GM18519 (cell line): Measurements from ENCODE around the gene C17orf75.
"Not testable (repeated sequence)": the region's sequence is repeated elsewhere in the genome, so short reads cannot be mapped to it uniquely, and the experiment has no call there.

Experiments used
- ATAC-seq: cut with Tn5 transposase; IDR thresholded peaks from one replicate; pipeline ENCODE4 v1.9.1; 2021; ENCODE audit warnings: mild to moderate bottlenecking, moderate library complexity; ENCODE audit not compliant: unreplicated experiment, low FRiP score

C17orf75 gene

DNA sequence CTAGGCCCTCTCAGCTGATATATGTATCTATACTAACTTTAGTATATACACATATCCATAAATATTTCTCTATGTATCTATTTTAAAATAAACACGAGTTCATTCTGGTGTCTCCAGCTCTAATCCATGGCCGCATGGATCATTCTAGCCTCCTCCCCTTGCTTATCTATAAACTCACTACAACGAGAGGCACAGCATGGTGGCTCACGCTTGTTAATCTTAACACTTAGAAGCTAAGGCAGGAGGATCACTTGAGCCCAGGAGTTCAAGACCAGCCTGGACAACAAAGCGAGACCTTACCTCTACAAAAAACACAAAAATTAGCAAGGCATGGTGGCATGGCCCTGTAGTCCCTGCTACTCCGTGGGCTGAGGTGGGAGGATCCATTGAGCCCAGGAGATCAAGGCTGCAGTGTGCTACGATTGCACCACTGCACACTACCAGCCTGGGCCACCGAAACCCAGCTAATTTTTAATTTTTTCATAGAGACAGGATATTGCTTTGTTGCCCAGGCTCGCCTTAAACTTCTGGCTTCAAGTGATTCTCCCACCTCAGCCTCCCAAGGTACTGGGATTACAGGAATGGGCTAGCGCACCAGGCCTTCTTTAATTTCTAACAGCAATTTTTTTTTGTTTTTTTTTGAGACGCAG, 4.1 kb upstream of the C17orf75 start:
- no peak for ATAC-seq

DNA sequence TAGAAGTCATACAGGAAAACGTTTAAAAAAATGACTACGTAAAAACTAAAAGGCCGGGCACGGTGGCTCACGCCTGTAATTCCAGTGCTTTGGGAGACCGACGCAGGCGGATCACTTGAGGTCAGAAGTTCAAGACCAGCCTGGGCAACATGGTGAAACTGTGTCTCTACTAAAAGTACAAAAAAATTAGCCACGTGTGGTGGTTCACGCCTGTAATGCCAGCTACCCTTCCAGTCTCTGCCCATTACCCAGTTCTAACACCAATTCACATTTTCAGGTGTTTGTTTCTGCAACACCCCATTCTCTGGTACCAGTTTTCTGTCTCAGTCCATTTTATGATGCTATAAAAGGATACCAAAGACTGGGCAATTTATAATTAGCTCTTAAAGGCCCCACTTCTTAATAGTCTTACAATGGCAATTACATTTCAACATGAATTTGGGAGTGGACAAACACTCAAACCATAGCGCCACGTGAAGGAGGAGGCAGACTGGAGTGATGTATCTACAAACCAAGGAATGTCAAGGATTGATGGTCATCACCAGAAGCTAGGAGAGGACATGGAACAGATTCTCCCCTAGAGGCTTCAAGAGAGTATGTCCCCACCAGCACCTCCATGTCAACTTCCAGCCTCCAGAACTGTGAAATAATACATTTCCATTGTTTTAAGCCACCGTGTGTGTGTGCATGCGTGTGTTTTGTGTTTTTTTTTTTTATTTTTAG, 791 bp upstream of the C17orf75 start:
- ATAC-seq: no peak

GRCh38 chr17:32341141-32341856, 674 bp downstream of the C17orf75 start:
- no peak for ATAC-seq

GRCh38 chr17:32335687-32336086, 6.3 kb downstream of the C17orf75 start:
- ATAC-seq: no peak

- no peak for ATAC-seq
Observed at GRCh38 chr17:32335046-32335445, 6.9 kb downstream of the C17orf75 start.

DNA sequence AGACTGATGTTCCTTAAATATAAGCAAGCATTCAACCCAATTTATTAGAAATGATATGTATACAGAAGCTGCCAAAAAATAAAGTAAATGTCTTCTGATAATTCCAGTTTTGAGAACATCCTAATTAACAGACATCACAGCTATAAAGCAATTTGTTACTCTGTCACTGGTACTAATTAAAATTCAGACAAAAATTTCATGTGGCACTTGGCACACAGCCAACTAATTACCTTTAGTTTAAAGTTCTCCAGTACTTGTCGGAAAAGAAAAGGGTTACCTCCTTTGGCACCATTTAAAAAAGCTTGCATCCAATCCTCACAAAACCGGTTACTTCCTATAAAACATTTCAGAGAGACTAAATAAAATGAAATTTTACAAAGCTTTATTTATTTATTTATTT, 8.8 kb downstream of the C17orf75 start:
- no peak for ATAC-seq

- no peak for ATAC-seq
Observed at GRCh38 chr17:32331243-32332040, 10.5 kb downstream of the C17orf75 start.

- ATAC-seq: no peak
Observed at GRCh38 chr17:32330147-32330546, 11.8 kb downstream of the C17orf75 start.

DNA sequence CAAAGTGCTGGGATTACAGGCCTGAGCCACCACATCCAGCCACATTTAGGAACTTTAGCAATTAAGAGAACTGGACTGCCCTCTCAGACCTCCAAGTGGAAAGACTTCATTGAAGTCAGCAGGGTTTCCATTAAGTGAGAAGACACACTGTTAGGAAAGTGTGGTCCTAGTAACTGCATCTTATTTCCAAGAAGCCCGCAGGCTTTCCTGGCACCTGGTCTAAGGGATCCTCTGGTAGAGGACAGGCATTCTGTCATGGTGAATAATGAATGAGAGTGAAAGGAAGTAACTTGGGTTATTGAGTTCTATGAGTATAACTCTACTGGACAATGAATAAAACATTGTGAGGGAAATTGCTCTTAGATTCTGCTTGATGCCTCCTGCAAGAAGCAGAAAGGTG, 14.1 kb downstream of the C17orf75 start:
- ATAC-seq: no peak

- no peak for ATAC-seq
Observed at GRCh38 chr17:32323811-32324491, 18.0 kb downstream of the C17orf75 start.

GRCh38 chr17:32323046-32323445, 18.9 kb downstream of the C17orf75 start:
- ATAC-seq: no peak

DNA sequence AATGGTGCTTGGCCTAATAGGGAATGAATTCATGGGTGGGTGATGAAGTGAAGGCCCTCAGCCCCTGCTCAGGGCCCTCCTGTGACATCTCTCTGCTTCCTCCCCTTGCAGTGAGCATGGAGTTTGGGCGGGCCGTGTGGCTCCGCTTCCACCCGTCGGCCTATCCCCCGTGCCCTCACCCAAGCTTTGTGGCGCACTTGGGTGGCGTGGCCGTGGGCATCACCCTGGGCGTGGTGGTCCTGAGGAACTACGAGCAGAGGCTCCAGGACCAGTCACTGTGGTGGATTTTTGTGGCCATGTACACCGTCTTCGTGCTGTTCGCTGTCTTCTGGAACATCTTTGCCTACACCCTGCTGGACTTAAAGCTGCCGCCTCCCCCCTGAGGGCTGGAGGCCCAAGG, 21.1 kb downstream of the C17orf75 start:
- ATAC-seq: no peak

DNA sequence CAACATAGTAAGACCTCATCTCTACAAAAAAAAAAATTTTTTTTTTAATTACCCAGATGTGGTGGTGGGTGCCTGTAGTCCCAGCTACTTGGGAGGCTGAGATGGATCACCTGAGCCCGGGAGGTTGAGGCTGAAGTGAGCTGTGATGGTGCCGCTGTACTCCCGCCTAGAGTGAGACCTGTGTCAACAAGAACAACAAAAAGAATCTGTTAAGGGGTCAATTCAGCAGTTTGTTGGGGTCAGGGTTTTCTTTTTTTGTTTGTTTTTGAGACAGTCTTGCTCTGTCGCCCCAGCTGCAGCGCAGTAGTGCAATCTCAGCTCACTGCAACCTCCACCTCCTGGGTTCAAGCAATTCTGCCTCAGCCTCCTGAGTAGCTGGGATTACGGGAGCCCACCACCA, 21.9 kb downstream of the C17orf75 start:
- ATAC-seq: not testable (repeated sequence)

DNA sequence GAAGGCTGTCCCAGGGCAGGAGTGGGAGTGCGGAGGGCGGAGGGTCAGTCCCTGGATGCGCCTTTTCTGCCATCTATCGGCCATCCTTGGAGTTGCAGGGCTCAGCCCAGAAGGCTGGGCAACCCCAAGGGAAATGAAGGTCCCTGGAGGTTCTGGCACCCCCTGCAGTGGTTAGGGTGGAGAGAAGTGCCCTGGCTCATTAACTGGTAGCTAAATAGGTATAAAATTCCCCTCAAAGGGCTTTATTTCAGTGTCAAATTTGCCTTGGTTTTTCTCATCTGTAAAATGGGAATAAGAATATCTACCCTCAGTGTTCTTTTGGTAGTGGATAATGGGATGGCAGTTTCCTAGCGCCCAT, 22.4 kb downstream of the C17orf75 start:
- ATAC-seq: no peak

GRCh38 chr17:32318071-32318470, 23.9 kb downstream of the C17orf75 start:
- no peak for ATAC-seq

DNA sequence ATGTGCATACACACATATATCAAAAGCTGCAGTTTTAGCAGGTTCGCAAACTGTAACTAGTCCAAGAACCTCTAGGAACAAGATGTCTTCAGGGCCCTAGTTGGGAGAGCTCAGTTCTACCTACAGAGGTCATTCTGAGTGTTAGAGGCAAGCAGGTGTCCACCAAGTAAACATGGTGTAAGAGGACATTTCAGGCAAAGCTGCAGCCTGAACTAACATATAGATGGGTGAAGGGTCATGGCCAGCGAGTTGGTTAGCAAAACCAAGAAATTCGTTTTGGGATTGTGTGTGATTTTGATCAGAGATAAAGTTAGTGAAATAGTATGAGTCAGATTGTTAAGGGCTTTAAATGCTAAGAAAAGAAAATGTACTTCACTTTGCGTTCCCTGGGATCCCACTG, 24.6 kb downstream of the C17orf75 start:
- no peak for ATAC-seq

DNA sequence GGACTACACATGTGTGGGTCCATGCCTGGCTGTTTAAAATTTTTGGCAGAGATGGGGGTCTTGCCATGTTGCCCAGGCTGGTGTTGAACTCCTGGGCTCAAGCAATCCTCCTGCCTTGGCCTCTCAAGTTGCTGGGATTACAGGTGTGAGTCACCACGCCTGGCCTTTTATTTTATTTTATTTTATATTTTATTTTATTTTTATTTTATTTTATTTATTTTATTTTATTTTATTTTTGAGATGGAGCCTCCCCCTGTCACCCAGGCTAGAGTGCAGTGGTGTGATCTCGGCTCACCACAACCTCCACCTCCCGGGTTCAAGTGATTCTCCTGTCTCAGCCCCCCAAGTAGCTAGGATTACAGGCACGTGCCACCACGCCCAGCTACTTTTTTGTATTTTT, 25.3 kb downstream of the C17orf75 start:
- ATAC-seq: not testable (repeated sequence)

GRCh38 chr17:32315171-32315570, 26.8 kb downstream of the C17orf75 start:
- ATAC-seq: no peak

GRCh38 chr17:32314636-32315035, 27.3 kb downstream of the C17orf75 start:
- no peak for ATAC-seq

DNA sequence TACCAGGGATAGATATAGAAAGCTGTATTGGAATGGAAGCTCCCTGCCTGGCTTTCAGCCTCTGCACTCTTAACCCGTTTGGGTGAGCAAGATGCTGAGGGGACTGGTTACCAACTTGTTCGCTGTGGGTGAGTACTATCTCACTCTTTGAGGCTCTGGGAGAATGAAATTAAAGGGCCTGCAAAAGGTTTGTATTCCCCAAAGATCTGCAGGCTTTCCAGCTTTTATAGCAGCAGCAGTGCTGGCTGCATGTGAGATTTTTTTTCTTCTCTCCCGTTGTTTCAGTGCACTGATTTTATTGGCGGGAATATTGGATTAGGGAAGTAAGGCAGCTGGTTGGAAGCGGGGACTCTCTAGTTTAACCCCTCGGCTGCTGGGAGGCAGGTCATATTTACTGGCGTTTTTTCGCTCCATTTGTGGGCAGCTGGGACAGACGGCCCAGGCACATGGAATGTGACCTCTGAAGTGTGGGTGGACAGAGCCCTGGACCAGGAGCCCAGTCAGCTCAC, 30.9 kb downstream of the C17orf75 start:
- ATAC-seq: no peak
